ENCODE measurements around the gene DIRAS1.

DIRAS1 gene

DNA sequence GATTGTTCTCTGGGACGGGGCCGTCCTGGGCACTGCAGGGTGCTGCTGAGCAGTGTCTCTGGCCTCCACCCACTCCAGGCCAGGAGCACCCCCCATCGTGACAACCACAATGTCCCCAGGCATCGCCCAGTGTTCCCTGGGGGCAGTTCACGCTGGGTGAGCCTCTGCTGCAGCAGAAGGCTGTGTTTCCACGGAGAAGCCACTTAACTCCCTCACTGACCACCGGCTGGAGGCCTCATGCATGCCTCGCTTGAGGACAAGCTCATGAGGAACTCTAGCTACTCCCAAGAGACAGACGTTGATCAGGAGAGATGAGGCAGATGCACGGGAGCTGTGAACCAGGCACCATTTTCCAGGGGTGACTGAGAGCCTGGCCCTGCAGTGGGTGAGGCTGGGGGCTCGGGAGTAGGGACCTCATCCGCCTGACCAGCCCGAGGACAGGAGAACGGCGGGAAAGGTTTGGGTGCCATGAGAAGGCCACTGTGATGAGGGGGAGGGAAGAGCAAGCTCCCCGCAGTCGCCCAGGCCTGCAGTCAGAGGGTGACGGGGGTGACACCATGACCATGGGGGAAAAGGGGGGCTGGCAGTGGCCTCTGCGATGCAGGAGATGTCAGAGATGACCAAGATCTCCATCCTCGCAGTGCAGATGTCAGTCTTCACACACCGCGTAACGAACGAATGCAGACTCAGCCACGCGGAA lies 13.6 kb upstream of the DIRAS1 start:
- WGBS, 2 experiments (ENCODE audit: insufficient coverage in 2 of 2) = 95% methylated on average over 24 to 26 of the region's 26 CpGs
- Histone ChIP-seq H3K36me3 (ENCODE audit: control insufficient read depth, insufficient read depth, low read length) (peaks cover 35% of the 10 kb centered on the region), H3K9me3 (ENCODE audit: control insufficient read depth, low read length) (peaks cover 5% of the 10 kb centered on the region), H3K4me3 (ENCODE audit: extremely low read depth, insufficient read depth, low read length, poor library complexity, severe bottlenecking) (no peak overlapping the region), H3K27ac (ENCODE audit: low read depth, low read length, severe bottlenecking) (no peak overlapping the region), H3K4me1 (ENCODE audit: control insufficient read depth, insufficient read depth, low read length, poor library complexity, severe bottlenecking) (no peaks in the 10 kb centered on the region)

DNA sequence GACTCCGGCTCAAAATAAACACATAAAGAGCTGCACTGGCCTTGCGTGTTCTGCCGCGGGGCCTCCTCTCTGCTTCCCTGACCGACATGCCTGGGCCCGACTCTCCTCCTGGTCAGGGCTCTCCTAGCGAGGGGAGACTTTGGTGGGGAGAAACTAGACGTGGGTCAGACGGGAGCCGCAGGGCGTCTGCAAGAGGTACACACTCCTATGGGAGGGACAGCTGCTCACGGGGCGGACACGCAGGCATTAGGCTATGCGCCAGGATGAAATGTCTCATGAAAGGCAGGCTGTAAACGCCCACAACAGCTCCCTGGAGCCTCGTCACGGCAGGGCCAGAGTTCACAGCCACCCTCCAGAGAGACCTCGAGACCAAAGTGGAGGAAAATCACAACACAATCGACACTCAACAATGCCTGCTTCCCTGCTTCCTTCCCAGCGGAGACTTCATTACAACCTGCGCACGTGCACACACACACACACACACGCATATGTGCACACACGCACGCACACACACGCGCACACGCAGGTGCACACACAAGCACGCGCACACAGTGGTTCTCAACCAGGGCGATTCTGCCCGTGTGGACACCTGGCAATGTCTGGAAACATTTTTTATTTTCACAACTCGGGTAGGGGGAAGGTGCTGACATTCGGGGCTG lies 12.9 kb upstream of the DIRAS1 start:
- Histone ChIP-seq H3K36me3 (ENCODE audit: control insufficient read depth, insufficient read depth, low read length) (peaks cover 35% of the 10 kb centered on the region), H3K4me3 (ENCODE audit: extremely low read depth, insufficient read depth, low read length, poor library complexity, severe bottlenecking) (no peak overlapping the region), H3K9me3 (ENCODE audit: control insufficient read depth, low read length) (peaks cover 5% of the 10 kb centered on the region), H3K27ac (ENCODE audit: low read depth, low read length, severe bottlenecking) (no peak overlapping the region), H3K4me1 (ENCODE audit: control insufficient read depth, insufficient read depth, low read length, poor library complexity, severe bottlenecking) (no peaks in the 10 kb centered on the region)
- 93 to 95% methylated on average over 33 to 35 of the region's 35 CpGs for WGBS, 2 experiments (ENCODE audit: insufficient coverage in 2 of 2)

DNA sequence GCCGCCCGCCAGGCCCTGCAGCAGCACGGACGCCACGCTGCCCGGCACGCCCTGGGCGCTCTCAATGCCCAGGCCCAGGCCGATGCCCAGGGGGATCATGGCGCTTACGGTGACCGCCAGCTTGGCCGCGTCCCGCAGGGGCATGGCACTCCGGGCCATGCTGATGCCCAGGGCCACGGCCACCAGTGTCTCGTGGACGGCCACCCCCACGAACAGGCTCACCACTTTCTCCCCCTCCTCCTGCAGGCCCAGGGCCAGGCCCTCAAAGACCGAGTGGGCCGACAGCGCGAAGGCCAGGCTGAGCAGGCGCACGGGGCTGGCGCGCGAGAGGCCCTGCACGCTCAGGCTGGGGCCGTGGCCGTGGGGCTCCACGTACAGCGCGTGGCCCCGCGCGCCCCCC lies 11.7 kb upstream of the DIRAS1 start:
- Histone ChIP-seq H3K4me1 (ENCODE audit: control insufficient read depth, insufficient read depth, low read length, poor library complexity, severe bottlenecking) (no peaks in the 10 kb centered on the region), H3K36me3 (ENCODE audit: control insufficient read depth, insufficient read depth, low read length) (peaks cover 35% of the 10 kb centered on the region), H3K27ac (ENCODE audit: low read depth, low read length, severe bottlenecking) (no peak overlapping the region), H3K4me3 (ENCODE audit: extremely low read depth, insufficient read depth, low read length, poor library complexity, severe bottlenecking) (no peak overlapping the region), H3K9me3 (ENCODE audit: control insufficient read depth, low read length) (peaks cover 5% of the 10 kb centered on the region)
- WGBS, 2 experiments (ENCODE audit: insufficient coverage in 2 of 2) = 94 to 96% methylated on average over 36 of the region's 38 CpGs

DNA sequence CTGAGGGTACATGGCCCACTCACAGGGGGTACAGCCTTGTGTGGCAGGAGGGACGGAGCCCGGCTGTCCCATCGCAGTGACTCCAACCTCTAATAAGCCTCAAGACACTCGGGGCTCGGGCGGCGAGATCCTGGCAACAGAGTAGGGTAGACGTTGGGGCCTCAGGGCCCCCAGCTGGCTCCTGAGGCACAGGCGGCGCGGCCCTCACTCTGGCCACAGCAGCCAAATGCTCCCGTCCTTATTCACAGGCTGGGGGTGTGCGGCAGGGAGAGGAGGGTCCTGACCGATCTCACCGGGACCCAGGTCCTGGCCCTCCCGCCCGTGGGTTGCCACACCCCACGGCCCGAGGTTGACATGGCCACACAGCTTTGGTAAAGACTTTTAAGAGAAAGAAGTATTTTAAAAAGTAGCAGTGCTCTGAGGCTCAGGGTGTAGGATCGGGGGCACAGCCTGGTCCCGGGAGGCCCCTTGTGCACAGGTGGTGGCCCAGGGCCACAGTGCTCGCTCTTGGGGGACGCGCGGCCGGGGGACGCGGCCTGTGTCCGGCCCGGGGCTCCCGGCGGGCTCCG lies 11.1 kb upstream of the DIRAS1 start:
- 96% methylated on average over 22 to 32 of the region's 33 CpGs for WGBS, 2 experiments (ENCODE audit: insufficient coverage in 2 of 2)
- Histone ChIP-seq H3K36me3 (ENCODE audit: control insufficient read depth, insufficient read depth, low read length) (peaks cover 31% of the 10 kb centered on the region), H3K4me3 (ENCODE audit: extremely low read depth, insufficient read depth, low read length, poor library complexity, severe bottlenecking) (no peak overlapping the region), H3K27ac (ENCODE audit: low read depth, low read length, severe bottlenecking) (no peak overlapping the region), H3K4me1 (ENCODE audit: control insufficient read depth, insufficient read depth, low read length, poor library complexity, severe bottlenecking) (no peaks in the 10 kb centered on the region), H3K9me3 (ENCODE audit: control insufficient read depth, low read length) (peaks cover 5% of the 10 kb centered on the region)

DNA sequence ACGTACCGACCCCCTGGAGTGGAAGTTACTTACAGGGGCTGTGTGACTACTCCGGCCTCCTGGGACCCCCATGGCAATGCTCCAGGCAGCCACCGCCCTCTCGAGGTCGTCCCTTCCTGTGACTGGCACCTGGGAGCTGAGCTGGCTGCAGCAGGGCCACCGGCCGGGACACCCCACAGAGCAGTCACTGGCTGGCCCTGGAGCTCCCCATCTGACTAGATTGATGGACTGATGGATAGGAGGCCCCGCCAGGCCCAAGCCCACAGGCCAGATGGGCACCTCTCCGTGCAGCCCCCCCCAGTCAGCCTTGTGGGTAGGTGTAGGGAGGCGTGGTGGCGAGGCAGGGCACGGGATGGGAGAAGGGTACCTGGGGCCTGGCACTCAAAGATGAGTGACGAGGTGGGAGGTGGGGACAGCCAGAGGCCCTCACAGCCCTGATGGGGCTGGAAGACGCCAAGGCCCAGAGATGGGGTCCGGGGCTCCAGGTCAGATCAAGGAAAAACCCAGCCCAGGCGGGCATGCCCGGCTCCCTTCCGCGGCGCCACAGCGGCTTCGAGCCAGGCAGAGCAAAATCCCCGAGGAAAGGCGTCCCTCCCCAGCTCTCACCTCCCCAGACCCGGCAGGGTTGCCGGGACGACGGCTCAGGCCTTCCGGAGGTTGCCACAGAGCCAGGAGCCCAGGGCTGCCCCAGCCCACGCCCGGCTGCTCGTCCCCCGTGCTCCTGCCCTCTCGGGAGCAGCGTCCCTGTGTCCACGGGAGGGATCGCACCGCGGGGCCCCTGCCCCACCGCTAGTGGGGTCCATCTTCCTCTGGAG lies 10.2 kb upstream of the DIRAS1 start:
- no peak overlapping the region for H3K4me3 ChIP-seq (ENCODE audit: extremely low read depth, insufficient read depth, low read length, poor library complexity, severe bottlenecking)
- no peak overlapping the region for H3K27ac ChIP-seq (ENCODE audit: low read depth, low read length, severe bottlenecking)
- 91 to 94% methylated on average over 32 to 36 of the region's 41 CpGs for WGBS, 2 experiments (ENCODE audit: insufficient coverage in 2 of 2)
- H3K9me3 ChIP-seq (ENCODE audit: control insufficient read depth, low read length) = peaks cover 2% of the 10 kb centered on the region
- no peaks in the 10 kb centered on the region for H3K4me1 ChIP-seq (ENCODE audit: control insufficient read depth, insufficient read depth, low read length, poor library complexity, severe bottlenecking)
- H3K36me3 ChIP-seq (ENCODE audit: control insufficient read depth, insufficient read depth, low read length) = peaks cover 23% of the 10 kb centered on the region

DNA sequence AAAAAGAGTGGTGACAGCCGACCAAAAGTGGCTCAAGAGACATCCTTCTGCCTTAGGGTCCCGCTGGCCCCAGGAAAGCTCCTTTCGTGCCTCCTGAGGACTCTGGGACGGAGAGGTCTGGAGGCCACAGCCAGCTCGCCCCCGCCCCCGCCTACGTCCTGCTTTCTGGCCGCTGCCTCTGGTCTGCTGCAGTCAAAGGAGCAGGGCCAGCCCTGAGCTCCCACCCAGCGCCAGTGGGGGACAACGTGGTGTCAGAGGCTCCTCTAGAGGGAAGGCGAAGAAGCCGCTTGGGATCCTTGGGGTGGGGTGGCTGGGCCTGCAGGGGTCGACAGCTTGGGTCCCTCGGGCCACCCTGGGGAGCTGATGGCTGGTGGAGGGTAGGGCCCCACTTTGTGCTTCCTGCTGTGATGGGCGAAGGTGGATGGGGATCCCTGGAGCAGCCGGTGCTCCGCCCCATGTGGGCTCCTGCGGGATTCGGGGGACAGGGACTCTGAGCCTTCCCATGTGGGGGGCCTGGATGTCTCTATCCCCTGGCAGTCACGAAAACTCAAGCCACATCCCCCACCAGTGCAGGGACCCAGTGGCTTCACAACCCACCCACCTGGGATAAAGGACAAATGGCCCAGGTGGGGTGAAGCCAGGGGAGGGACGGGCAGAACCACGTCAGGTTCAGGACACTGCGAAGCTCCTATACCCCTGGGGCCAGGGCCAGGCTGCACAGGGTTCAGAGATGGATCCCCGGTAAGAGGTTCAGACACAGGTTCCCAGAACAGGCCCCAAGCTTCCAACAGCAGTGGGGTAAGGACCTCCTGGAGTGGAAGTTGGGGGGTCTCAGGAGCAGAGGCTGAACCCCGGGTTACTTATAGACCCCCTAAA lies 9.0 kb upstream of the DIRAS1 start:
- no peaks in the 10 kb centered on the region for H3K9me3 ChIP-seq (ENCODE audit: control insufficient read depth, low read length)
- no peak overlapping the region for H3K4me3 ChIP-seq (ENCODE audit: extremely low read depth, insufficient read depth, low read length, poor library complexity, severe bottlenecking)
- no peaks in the 10 kb centered on the region for H3K4me1 ChIP-seq (ENCODE audit: control insufficient read depth, insufficient read depth, low read length, poor library complexity, severe bottlenecking)
- WGBS, 2 experiments (ENCODE audit: insufficient coverage in 2 of 2) = 94 to 95% methylated on average over 19 to 25 of the region's 26 CpGs
- H3K36me3 ChIP-seq (ENCODE audit: control insufficient read depth, insufficient read depth, low read length) = peaks cover 15% of the 10 kb centered on the region
- H3K27ac ChIP-seq (ENCODE audit: low read depth, low read length, severe bottlenecking) = no peak overlapping the region

DNA sequence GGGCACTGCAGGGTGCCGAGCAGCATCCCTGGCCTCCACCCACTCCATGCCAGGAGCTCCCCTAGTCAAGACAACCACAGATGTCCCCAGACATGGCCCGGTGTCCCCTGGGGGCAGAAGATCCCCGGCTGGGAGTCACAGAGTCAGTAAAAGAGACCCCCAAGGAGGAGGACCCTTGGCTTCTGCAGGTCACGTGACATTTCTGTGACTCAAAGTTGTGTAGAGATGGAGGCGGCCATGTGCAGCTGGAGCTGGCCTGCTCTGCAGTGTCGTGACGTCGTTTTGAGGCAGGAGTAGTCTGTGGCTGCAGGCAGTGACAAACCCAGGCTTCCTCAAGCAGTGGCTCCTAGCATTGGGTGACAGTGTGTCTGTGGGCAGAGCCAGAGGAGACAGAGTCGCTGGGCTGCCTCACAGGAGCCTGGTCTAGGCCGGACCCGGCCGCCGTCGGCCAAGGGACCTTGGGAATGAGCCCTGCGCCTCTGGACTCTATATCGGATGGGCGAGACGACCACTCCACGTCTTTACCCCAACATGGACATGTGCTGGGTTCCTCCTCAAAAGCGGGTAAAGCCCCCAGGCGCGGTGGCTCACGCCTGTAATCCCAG lies 7.7 kb upstream of the DIRAS1 start:
- no peaks in the 10 kb centered on the region for H3K9me3 ChIP-seq (ENCODE audit: control insufficient read depth, low read length)
- peaks cover 2% of the 10 kb centered on the region for H3K36me3 ChIP-seq (ENCODE audit: control insufficient read depth, insufficient read depth, low read length)
- no peak overlapping the region for H3K4me3 ChIP-seq (ENCODE audit: extremely low read depth, insufficient read depth, low read length, poor library complexity, severe bottlenecking)
- 93 to 94% methylated on average over 21 to 22 of the region's 23 CpGs for WGBS, 2 experiments (ENCODE audit: insufficient coverage in 2 of 2)
- H3K27ac ChIP-seq (ENCODE audit: low read depth, low read length, severe bottlenecking) = no peak overlapping the region
- H3K4me1 ChIP-seq (ENCODE audit: control insufficient read depth, insufficient read depth, low read length, poor library complexity, severe bottlenecking) = no peaks in the 10 kb centered on the region

DNA sequence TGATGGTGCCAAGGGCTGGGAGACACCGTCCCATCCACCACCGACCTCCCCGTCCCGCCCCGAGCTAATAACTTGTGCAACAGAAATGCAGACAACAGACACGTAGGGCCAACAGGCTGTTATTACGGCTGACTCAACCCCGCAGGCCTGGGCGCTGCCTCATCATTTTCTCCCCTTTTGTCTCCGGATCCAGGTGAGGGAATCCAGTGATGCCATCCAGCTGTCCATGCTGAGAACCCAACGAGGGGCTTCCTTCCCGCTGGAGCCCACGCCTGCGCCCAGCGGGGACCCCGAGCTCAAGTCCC lies 6.4 kb upstream of the DIRAS1 start:
- Histone ChIP-seq H3K4me3 (ENCODE audit: extremely low read depth, insufficient read depth, low read length, poor library complexity, severe bottlenecking) (no peak overlapping the region), H3K36me3 (ENCODE audit: control insufficient read depth, insufficient read depth, low read length) (no peaks in the 10 kb centered on the region), H3K27ac (ENCODE audit: low read depth, low read length, severe bottlenecking) (no peak overlapping the region), H3K4me1 (ENCODE audit: control insufficient read depth, insufficient read depth, low read length, poor library complexity, severe bottlenecking) (peaks cover 11% of the 10 kb centered on the region), H3K9me3 (ENCODE audit: control insufficient read depth, low read length) (no peaks in the 10 kb centered on the region)
- WGBS, 2 experiments (ENCODE audit: insufficient coverage in 2 of 2) = 79 to 83% methylated on average over 16 of the region's 16 CpGs

DNA sequence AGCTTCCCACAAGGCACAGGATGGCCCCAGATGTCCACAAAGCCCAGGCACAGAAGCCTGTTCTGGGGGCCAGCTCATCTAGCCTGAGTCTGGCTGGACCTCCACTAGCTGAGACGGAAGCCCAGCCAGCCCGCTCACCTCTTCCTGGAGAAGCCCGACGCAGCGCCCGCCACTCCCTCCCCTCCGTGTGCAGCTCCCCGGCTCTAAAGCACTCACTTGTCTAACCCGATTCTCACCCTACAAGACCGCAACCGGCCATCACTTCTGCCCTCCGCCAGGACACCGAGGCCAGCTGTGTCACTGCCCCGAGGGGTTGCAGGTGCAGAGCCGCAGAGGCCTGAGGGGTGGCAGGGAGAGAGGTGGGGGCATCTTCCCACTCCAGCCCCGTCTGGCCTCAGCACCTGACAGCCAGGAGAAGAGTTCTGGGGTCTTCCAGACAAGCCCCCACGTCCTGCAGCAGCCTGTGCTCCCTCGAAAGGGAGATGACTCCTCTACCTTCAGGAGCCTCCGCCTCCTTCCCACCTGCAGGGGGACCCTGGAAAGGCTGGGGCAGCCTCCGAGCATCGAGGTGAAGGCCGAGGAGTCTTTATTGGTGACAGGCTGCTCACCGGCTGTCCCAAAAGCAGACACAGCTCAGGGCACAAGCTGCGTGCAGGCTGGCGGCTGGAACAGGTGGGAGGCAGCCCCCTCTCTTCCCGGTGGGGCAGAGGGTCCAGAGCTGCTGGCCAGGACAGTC lies 5.9 kb upstream of the DIRAS1 start:
- H3K36me3 ChIP-seq (ENCODE audit: control insufficient read depth, insufficient read depth, low read length) = no peaks in the 10 kb centered on the region
- H3K4me3 ChIP-seq (ENCODE audit: extremely low read depth, insufficient read depth, low read length, poor library complexity, severe bottlenecking) = no peak overlapping the region
- H3K9me3 ChIP-seq (ENCODE audit: control insufficient read depth, low read length) = no peaks in the 10 kb centered on the region
- H3K27ac ChIP-seq (ENCODE audit: low read depth, low read length, severe bottlenecking) = no peak overlapping the region
- 51 to 60% methylated on average over 12 to 19 of the region's 26 CpGs for WGBS, 2 experiments (ENCODE audit: insufficient coverage in 2 of 2)
- H3K4me1 ChIP-seq (ENCODE audit: control insufficient read depth, insufficient read depth, low read length, poor library complexity, severe bottlenecking) = peaks cover 13% of the 10 kb centered on the region
